ENCODE measurements around the gene RNF20.

GRCh38 chr9:101527066-101527465 is 6.6 kb upstream of the RNF20 start:
- TF ChIP-seq ATF3 (IDR thresholded peaks at IDR 0.05) (no peak), ZBTB33 (IDR thresholded peaks at IDR 0.05) (no peak), REST (IDR thresholded peaks at IDR 0.05) (no peak), EGR1 (IDR thresholded peaks at IDR 0.05; ENCODE audit: low read depth in 2 of 2) (no peak), JUND (IDR thresholded peaks at IDR 0.05) (no peak), SP1 (IDR thresholded peaks at IDR 0.05) (no peak), YY1 (IDR thresholded peaks at IDR 0.05) (no peak), TAF1 (conservative IDR thresholded peaks at IDR 0.05) (no peak), NR2F2 (IDR thresholded peaks at IDR 0.05) (no peak), FOXA1 (IDR thresholded peaks at IDR 0.05) (no peak), RAD21 (IDR thresholded peaks at IDR 0.05) (no peak)
- TF ChIP-seq, protein P1, sequence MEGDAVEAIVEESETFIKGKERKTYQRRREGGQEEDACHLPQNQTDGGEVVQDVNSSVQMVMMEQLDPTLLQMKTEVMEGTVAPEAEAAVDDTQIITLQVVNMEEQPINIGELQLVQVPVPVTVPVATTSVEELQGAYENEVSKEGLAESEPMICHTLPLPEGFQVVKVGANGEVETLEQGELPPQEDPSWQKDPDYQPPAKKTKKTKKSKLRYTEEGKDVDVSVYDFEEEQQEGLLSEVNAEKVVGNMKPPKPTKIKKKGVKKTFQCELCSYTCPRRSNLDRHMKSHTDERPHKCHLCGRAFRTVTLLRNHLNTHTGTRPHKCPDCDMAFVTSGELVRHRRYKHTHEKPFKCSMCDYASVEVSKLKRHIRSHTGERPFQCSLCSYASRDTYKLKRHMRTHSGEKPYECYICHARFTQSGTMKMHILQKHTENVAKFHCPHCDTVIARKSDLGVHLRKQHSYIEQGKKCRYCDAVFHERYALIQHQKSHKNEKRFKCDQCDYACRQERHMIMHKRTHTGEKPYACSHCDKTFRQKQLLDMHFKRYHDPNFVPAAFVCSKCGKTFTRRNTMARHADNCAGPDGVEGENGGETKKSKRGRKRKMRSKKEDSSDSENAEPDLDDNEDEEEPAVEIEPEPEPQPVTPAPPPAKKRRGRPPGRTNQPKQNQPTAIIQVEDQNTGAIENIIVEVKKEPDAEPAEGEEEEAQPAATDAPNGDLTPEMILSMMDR (IDR thresholded peaks at IDR 0.05; ENCODE audit: low read depth, low read length, missing input control): no peak
- TF ChIP-seq, protein P2, sequence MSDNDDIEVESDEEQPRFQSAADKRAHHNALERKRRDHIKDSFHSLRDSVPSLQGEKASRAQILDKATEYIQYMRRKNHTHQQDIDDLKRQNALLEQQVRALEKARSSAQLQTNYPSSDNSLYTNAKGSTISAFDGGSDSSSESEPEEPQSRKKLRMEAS (IDR thresholded peaks at IDR 0.05): no peak
